ENCODE data around the gene TBXT. TPM values are rescaled to one million over a fixed set of nuclear protein-coding genes. Genes with fewer than 3 reads are reported as not detected.

TBXT gene
- total RNA-seq, 1 donor from 2014 or later, result not detected

DNA sequence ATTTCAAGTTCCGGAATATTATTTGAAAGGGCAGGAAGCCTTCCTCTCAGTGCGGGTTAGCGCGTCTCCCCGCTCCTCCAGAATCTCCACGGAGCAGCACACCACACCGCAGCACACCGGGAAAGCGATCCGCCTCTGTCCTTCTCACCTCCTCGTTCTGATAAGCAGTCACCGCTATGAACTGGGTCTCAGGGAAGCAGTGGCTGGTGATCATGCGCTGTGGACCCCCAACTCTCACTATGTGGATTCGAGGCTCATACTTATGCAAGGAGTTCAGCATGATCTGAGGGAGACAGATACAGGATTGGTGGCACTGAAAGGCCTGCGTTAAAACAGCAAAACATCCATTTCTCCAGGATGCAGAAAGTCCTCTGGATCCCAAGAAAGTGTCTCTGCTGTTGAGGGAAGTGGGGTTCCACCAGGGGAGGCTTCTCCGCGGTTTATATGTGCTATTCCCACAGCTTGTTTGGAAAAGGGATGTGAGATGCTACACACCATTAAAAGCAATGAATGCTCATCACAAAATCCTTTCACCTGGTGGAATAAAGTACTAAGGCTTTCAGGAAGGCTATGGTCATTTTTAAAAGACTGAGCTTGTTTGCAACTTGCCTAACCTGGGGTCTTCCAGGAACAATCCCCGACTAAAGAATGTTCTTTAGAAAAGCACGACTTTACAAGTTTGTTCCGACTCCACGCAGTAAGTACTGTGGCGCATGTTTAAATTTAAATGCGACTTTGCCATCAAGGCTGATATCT lies 1.9 kb downstream of the TBXT start:
- H3K27ac ChIP-seq (replicated peaks), result no peak overlapping the region
- H3K9me3 ChIP-seq (replicated peaks), result no peaks in the 10 kb centered on the region
- no peak for DNase-seq
- H3K4me1 ChIP-seq, result peaks cover 38% of the 10 kb centered on the region
- no peak overlapping the region for H3K4me3 ChIP-seq
- no peaks in the 10 kb centered on the region for H3K36me3 ChIP-seq
- intact Hi-C loops (cut with micrococcal nuclease), result no loop called here
- TF ChIP-seq, protein P1, sequence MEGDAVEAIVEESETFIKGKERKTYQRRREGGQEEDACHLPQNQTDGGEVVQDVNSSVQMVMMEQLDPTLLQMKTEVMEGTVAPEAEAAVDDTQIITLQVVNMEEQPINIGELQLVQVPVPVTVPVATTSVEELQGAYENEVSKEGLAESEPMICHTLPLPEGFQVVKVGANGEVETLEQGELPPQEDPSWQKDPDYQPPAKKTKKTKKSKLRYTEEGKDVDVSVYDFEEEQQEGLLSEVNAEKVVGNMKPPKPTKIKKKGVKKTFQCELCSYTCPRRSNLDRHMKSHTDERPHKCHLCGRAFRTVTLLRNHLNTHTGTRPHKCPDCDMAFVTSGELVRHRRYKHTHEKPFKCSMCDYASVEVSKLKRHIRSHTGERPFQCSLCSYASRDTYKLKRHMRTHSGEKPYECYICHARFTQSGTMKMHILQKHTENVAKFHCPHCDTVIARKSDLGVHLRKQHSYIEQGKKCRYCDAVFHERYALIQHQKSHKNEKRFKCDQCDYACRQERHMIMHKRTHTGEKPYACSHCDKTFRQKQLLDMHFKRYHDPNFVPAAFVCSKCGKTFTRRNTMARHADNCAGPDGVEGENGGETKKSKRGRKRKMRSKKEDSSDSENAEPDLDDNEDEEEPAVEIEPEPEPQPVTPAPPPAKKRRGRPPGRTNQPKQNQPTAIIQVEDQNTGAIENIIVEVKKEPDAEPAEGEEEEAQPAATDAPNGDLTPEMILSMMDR (IDR thresholded peaks at IDR 0.05; ENCODE audit: borderline replicate concordance), result no peak
- peaks cover 100% of the 10 kb centered on the region for H3K27me3 ChIP-seq (ENCODE audit: low read depth)

DNA sequence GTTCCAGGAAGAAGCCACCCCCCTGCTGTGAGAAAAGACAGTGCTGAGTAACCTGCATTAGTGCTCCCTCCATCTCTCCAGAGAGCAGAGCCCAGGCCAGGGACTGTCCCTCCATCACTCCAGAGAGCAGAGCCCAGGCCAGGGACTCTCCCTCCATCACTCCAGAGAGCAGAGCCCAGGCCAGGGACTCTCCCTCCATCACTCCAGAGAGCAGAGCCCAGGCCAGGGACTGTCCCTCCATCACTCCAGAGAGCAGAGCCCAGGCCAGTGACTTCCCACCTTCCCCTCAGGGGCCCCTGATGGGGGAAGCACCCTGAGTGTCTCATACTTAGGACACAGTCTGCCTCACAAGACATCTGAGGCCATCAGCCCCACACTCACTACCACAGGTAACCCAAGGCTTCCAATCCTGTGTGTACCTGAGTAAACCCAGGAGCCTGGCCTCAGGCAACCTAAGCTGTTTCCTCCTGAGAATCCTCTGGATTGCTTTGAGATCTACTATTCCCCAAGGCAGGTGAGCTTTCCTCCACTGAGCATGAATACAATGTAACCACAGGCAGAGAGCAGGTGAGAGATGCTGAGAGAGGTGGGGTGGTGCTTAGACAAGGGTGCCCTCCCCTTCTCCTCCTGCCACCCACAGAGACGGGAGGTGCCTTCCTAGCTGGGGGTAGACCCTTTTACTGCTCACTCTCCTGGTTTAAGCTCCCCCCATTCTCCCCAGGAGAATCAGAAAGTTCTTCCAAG lies 4.9 kb downstream of the TBXT start:
- Histone ChIP-seq H3K27ac (replicated peaks) (no peak overlapping the region), H3K36me3 (no peaks in the 10 kb centered on the region), H3K27me3 (ENCODE audit: low read depth) (peaks cover 97% of the 10 kb centered on the region), H3K9me3 (replicated peaks) (no peaks in the 10 kb centered on the region), H3K4me3 (no peak overlapping the region), H3K4me1 (peaks cover 18% of the 10 kb centered on the region)
- no peak for DNase-seq
- intact Hi-C loops (cut with micrococcal nuclease), result no loop called here
- TF ChIP-seq, protein P1 (IDR thresholded peaks at IDR 0.05; ENCODE audit: borderline replicate concordance), result no peak

DNA sequence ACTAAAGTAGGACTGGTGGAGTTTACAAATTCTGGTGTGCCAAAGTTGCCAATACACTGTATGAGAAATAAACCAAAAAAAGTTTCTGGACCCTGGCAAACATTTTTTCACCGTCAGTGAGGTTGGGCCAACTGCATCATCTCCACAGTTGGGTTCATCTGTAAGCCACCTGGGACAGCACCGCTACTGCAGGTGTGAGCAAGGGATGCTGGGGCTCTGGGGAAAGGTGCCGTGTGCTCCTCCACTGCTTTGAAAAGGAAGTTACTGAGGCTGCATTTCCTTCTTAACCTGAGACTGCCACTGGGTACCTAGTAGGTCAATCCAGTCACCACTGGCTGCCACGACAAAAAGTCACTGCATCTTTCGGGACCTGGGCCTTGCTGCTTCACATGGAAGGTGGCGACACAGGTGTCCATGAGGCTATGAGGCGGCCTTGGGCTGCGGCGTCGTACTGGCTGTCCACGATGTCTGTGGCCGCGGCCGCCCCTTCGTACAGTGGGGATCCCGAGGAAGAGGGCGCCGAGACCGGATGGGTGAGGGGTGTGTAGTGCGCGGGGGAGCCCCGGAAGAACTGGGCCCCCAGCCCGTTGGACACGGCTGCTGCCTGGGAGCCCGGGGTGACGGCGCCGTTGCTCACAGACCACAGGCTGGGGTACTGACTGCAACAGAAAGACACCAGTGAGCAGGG lies 9.6 kb downstream of the TBXT start:
- Histone ChIP-seq H3K27ac (replicated peaks) (no peak overlapping the region), H3K4me1 (no peaks in the 10 kb centered on the region), H3K4me3 (no peak overlapping the region), H3K36me3 (no peaks in the 10 kb centered on the region), H3K27me3 (ENCODE audit: low read depth) (peaks cover 70% of the 10 kb centered on the region), H3K9me3 (replicated peaks) (no peaks in the 10 kb centered on the region)
- DNase-seq, result no peak
- TF ChIP-seq, protein P1 (IDR thresholded peaks at IDR 0.05; ENCODE audit: borderline replicate concordance), result no peak
- intact Hi-C loops (cut with micrococcal nuclease), result no loop called here

DNA sequence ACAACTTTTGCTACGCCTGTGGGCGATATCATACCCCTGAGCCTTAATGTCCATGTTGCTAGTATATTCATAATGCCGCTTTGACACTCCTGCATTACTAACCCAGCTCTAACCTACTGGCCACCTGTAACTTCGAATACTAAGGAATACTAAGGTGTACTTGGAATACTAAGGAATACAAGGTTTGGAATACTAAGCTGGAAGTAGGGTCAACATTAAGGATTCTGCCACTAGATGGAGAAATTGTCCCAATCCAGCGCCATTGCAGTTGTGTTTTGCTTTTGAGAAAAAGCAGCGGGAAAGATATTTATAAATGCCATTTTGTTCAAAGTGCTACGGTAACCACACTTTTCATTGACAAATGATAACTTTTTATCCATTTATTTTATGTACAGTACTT lies 10.7 kb downstream of the TBXT start:
- TF ChIP-seq, protein P1 (IDR thresholded peaks at IDR 0.05; ENCODE audit: borderline replicate concordance), result peak; percentile 45
- no peak overlapping the region for H3K4me3 ChIP-seq
- intact Hi-C loops (cut with micrococcal nuclease), result no loop called here
- H3K27me3 ChIP-seq (ENCODE audit: low read depth), result peaks cover 58% of the 10 kb centered on the region
- H3K27ac ChIP-seq (replicated peaks), result no peak overlapping the region
- H3K36me3 ChIP-seq, result no peaks in the 10 kb centered on the region
- no peaks in the 10 kb centered on the region for H3K4me1 ChIP-seq
- H3K9me3 ChIP-seq (replicated peaks), result peaks cover 1% of the 10 kb centered on the region
- no peak for DNase-seq

DNA sequence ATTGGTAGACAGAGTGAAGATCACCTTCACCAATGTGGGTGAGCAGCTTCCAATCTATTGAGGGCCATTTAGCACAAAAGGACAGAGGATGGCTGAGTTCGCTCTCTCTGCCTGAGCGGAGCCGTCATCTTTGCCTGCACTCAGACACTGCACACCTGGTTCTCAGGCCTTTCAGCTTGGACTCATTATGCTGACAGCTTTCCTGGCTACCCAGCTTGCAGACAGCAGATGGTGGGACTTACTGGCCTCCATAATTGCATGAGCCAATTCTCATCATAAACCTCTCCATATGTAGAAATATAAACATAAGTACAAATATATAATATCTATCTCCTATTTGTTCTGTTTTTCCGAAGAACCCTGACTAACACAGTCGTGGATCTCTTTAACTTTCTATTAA lies 13.7 kb downstream of the TBXT start:
- DNase-seq, result no peak
- peaks cover 37% of the 10 kb centered on the region for H3K27me3 ChIP-seq (ENCODE audit: low read depth)
- no peaks in the 10 kb centered on the region for H3K4me1 ChIP-seq
- no peak overlapping the region for H3K27ac ChIP-seq (replicated peaks)
- no peak overlapping the region for H3K4me3 ChIP-seq
- intact Hi-C loops (cut with micrococcal nuclease), result no loop called here
- H3K9me3 ChIP-seq (replicated peaks), result peaks cover 31% of the 10 kb centered on the region
- TF ChIP-seq, protein P1 (IDR thresholded peaks at IDR 0.05; ENCODE audit: borderline replicate concordance), result no peak
- no peaks in the 10 kb centered on the region for H3K36me3 ChIP-seq

Measured in left ventricle myocardium inferior (tissue), 1 donor.